SU-DHL-6 (cell line): ENCODE measurements around the gene DHRS7.

Experiments used
- H2AFZ ChIP-seq: fragments of 200-600 bp; sonication (generic); 2 replicates; pipeline ENCODE4 v1.6.1; 2014; ENCODE audit warnings: low read depth, mild to moderate bottlenecking, moderate library complexity, mixed read lengths, antibody characterized with exemption, low read length; ENCODE audit not compliant: severe bottlenecking
- H3F3A ChIP-seq: fragments of 200-600 bp; shearing (Covaris generic); 2 replicates; pipeline ENCODE4 v1.6.0; 2016; ENCODE audit warnings: antibody characterized with exemption, mild to moderate bottlenecking; ENCODE audit not compliant: insufficient read depth
- H3K27ac ChIP-seq: fragments of 200-600 bp; sonication (generic); 2 replicates; pipeline ENCODE4 v1.5.1; 2016; ENCODE audit warnings: low read depth, mild to moderate bottlenecking, low read length, moderate library complexity, mixed read lengths
- H3K27me3 ChIP-seq: fragments of 200-600 bp; sonication (generic), shearing (Covaris generic); 2 replicates; pipeline ENCODE4 v1.6.0; 2014; ENCODE audit warnings: mild to moderate bottlenecking, low read length
- H3K36me3 ChIP-seq: fragments of 200-600 bp; sonication (generic); 2 replicates; pipeline ENCODE4 v1.6.1; 2014; ENCODE audit warnings: mild to moderate bottlenecking, low read length, mixed read lengths
- H3K4me2 ChIP-seq: fragments of 300-600, 200-600 bp; shearing (Covaris generic), sonication (generic); 2 replicates; pipeline ENCODE4 v1.6.0; 2014; ENCODE audit warnings: low read length, low read depth, mild to moderate bottlenecking; ENCODE audit not compliant: poor library complexity, severe bottlenecking
- H3K4me3 ChIP-seq: fragments of 200-600 bp; sonication (generic); 2 replicates; pipeline ENCODE4 v1.5.1; 2014; ENCODE audit warnings: antibody characterized with exemption, low read length, mild to moderate bottlenecking, mixed read lengths; ENCODE audit not compliant: insufficient read depth, poor library complexity, severe bottlenecking
- H3K79me2 ChIP-seq: fragments of 200-600 bp; sonication (generic); 2 replicates; pipeline ENCODE4 v1.6.1; 2014; ENCODE audit warnings: mild to moderate bottlenecking, low read length, moderate library complexity; ENCODE audit not compliant: insufficient read depth
- H3K9ac ChIP-seq: fragments of 200-600 bp; sonication (generic); 2 replicates; pipeline ENCODE4 v1.7.0; 2014; ENCODE audit warnings: mild to moderate bottlenecking, low read length
- H3K9me2 ChIP-seq: fragments of 200-600 bp; sonication (generic); replicated peaks from 2 replicates; pipeline ENCODE4 v1.6.1; 2014; ENCODE audit warnings: low read length; ENCODE audit not compliant: insufficient read depth
- H3K9me3 ChIP-seq: fragments of 200-600 bp; sonication (generic); 2 replicates; pipeline ENCODE4 v1.6.1; 2014; ENCODE audit warnings: low read length, mixed read lengths; ENCODE audit not compliant: insufficient read depth
- H4K20me1 ChIP-seq: fragments of 200-600 bp; sonication (generic); 2 replicates; pipeline ENCODE4 v1.6.1; 2014; ENCODE audit warnings: low read depth, mild to moderate bottlenecking, antibody characterized with exemption, low read length, moderate library complexity, mixed read lengths
- EZH2phosphoT487 ChIP-seq: fragments of 200-600 bp; sonication (generic), shearing (Covaris generic); conservative IDR thresholded peaks from 2 replicates; pipeline ENCODE4 v1.6.1; 2018; ENCODE audit warnings: mild to moderate bottlenecking, antibody characterized with exemption, low read length, moderate library complexity, mixed read lengths
- TF ChIP-seq, protein P1 (sequence below): fragments of 200-600 bp; sonication (generic); IDR thresholded peaks from one replicate; pipeline ENCODE4 v1.5.1; 2017; ENCODE audit warnings: antibody characterized with exemption, mild to moderate bottlenecking, low read length, moderate library complexity; ENCODE audit not compliant: insufficient read depth, poor library complexity, severe bottlenecking

Gene DHRS7

GRCh38 chr14:60154671-60155070 is 10.5 kb downstream of the DHRS7 start:
- Histone ChIP-seq H2AFZ (no peak overlapping the region), H3K4me2 (no peak overlapping the region), H3F3A (peaks cover 5% of the 10 kb centered on the region; the same call in 1 of the 2 replicates), H3K9me2 (no peaks in the 10 kb centered on the region), H3K36me3 (peaks cover 31% of the 10 kb centered on the region), H3K79me2 (peaks cover 33% of the 10 kb centered on the region), H3K27ac (no peak overlapping the region), H4K20me1 (no peaks in the 10 kb centered on the region), H3K4me3 (no peak overlapping the region), H3K9ac (no peak overlapping the region), H3K9me3 (no peaks in the 10 kb centered on the region), H3K27me3 (no peaks in the 10 kb centered on the region)
- no peak for TF ChIP-seq EZH2phosphoT487
- TF ChIP-seq, protein P1, sequence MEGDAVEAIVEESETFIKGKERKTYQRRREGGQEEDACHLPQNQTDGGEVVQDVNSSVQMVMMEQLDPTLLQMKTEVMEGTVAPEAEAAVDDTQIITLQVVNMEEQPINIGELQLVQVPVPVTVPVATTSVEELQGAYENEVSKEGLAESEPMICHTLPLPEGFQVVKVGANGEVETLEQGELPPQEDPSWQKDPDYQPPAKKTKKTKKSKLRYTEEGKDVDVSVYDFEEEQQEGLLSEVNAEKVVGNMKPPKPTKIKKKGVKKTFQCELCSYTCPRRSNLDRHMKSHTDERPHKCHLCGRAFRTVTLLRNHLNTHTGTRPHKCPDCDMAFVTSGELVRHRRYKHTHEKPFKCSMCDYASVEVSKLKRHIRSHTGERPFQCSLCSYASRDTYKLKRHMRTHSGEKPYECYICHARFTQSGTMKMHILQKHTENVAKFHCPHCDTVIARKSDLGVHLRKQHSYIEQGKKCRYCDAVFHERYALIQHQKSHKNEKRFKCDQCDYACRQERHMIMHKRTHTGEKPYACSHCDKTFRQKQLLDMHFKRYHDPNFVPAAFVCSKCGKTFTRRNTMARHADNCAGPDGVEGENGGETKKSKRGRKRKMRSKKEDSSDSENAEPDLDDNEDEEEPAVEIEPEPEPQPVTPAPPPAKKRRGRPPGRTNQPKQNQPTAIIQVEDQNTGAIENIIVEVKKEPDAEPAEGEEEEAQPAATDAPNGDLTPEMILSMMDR, result no peak

DNA sequence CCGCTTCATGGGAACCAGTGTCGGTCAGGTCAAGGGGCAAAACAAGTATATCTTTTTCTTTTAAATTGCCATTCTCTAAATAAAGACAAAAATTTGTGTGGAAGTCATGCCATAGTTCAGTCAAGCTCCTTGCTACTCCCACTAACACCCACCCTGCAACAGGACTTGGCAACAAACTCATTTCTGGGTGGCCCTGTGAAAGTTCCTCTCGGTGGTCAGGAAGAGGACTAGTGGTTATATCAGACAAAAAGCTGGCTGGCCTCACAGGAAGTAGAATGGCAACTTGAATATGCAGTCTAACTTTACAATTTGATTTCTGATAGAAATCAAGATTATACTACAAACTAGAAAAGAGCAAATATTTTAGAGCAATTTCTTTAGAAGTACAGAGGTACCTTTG is 11.2 kb downstream of the DHRS7 start:
- TF ChIP-seq, protein P1, result no peak
- no peak for TF ChIP-seq EZH2phosphoT487
- H3K79me2 ChIP-seq, result peaks cover 29% of the 10 kb centered on the region
- peaks cover 36% of the 10 kb centered on the region for H3K36me3 ChIP-seq

DNA sequence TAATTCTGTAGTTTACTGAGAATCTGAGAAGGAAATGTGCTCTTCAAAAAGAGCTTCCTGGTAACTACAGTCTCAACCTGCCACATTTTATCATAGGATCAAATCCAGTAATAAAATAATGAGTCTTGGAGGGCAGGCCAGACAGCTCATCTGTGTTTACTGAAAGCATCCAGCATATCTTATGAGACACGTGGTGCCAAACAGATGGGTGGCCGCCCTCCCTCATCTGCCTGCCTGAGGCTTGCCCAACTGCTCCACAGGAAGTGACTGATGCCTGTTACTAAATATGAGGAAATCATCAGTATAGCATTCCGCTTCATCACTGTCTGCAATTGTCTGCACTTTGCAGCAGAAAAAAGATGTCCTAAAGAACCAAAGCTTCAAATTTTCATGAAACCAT is 13.5 kb downstream of the DHRS7 start:
- peak overlapping the region; percentile 30; the same call in 1 of the 2 replicates for H3K27ac ChIP-seq
- peaks cover 39% of the 10 kb centered on the region for H3K36me3 ChIP-seq
- H3K9me3 ChIP-seq, result no peaks in the 10 kb centered on the region
- H2AFZ ChIP-seq, result no peak overlapping the region
- H4K20me1 ChIP-seq, result no peaks in the 10 kb centered on the region
- H3K4me3 ChIP-seq, result no peak overlapping the region
- no peak overlapping the region for H3K9ac ChIP-seq
- no peaks in the 10 kb centered on the region for H3K27me3 ChIP-seq
- peaks cover 10% of the 10 kb centered on the region for H3K79me2 ChIP-seq
- peaks cover 5% of the 10 kb centered on the region; the same call in 1 of the 2 replicates for H3F3A ChIP-seq
- peak overlapping the region; percentile 12 for H3K4me2 ChIP-seq
- no peaks in the 10 kb centered on the region for H3K9me2 ChIP-seq
- no peak for TF ChIP-seq EZH2phosphoT487
- TF ChIP-seq, protein P1, result no peak

More for the DNA sequence above, 11.2 kb downstream of the DHRS7 start:
- Histone ChIP-seq H4K20me1 (no peaks in the 10 kb centered on the region), H3K9me3 (no peaks in the 10 kb centered on the region), H3K27me3 (no peaks in the 10 kb centered on the region), H3K4me3 (no peak overlapping the region), H3K4me2 (no peak overlapping the region), H3K27ac (no peak overlapping the region), H2AFZ (no peak overlapping the region), H3F3A (peaks cover 5% of the 10 kb centered on the region; the same call in 1 of the 2 replicates), H3K9me2 (no peaks in the 10 kb centered on the region), H3K9ac (no peak overlapping the region)
